Measurements from ENCODE around the gene E2F6.
"Not testable (repeated sequence)": the region's sequence is repeated elsewhere in the genome, so short reads cannot be mapped to it uniquely, and the experiment has no call there.

Gene E2F6

GRCh38 chr2:11411768-11412448 lies 54.1 kb downstream of the E2F6 start:
- no peak for DNase-seq

- no peak for DNase-seq
Observed at GRCh38 chr2:11411244-11411643, 54.7 kb downstream of the E2F6 start.

DNA sequence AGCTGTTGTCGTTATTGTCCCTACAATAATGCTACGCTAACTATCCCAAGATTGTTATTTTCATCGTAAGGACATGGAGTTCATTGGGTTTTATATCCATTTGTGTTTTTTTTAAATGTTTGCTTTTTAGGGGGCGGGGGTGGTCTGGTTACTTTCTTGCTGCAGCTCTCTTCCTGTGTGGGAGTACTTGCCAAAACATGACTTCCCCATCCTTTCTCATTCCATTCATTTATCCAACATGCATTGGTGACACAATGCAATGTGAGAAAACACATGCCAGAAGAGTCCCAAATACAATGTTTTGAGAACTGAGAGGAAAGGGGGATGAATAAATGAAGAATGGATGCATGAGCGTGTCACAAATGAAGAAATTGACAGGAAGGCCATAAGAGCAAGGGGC lies 55.9 kb downstream of the E2F6 start:
- no peak for DNase-seq

- DNase-seq = no peak
Observed at GRCh38 chr2:11409572-11409959, 56.4 kb downstream of the E2F6 start.

DNA sequence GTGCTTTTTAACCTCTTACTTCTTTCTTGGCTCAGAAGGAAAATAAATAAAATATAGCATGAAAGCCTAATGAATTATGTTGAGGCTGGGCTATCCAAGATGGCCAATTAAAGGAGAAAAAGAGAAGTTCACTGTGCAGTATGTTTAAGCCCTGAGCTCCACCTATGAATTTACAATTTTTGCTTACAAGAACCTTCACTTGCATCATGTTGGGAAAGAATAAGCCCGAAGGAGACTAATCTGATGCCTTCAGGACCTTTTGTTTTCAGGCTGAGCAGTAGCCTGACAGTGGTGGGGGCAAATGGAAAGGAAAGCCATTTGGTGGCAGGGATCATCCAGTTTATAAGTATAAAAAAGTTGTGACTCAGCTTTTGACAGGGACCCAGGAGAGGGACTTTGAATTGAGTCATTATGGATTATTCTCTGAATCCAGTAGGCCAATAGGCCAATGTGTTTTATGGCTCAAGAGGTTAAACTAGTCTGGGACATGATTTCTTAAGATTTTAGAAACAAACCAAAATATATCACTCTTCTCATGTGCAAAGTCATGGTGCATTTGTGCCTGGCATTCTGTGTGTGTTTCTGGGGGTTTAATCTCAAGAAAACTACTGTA lies 56.9 kb downstream of the E2F6 start:
- DNase-seq = no peak

DNA sequence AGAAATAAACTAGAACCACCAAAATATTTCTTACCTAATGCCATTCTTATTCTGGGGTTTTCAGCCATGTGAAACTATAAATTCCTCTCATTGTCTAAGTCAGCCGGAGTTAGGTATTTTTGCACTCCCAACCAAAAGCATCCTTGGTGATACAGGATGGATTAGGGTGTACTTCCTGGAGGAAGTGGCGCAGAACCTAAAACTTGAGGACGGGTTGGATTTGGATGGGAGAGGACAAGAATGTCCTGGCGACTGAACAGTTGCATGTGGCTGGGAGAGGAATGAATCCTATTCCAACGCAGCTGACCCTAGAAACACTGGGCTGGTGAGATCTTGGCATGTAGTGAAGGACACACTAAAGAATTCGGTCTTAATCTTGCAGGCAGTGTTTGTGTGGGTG lies 58.5 kb downstream of the E2F6 start:
- DNase-seq = no peak

GRCh38 chr2:11406958-11407381 lies 59.0 kb downstream of the E2F6 start:
- DNase-seq = no peak

DNA sequence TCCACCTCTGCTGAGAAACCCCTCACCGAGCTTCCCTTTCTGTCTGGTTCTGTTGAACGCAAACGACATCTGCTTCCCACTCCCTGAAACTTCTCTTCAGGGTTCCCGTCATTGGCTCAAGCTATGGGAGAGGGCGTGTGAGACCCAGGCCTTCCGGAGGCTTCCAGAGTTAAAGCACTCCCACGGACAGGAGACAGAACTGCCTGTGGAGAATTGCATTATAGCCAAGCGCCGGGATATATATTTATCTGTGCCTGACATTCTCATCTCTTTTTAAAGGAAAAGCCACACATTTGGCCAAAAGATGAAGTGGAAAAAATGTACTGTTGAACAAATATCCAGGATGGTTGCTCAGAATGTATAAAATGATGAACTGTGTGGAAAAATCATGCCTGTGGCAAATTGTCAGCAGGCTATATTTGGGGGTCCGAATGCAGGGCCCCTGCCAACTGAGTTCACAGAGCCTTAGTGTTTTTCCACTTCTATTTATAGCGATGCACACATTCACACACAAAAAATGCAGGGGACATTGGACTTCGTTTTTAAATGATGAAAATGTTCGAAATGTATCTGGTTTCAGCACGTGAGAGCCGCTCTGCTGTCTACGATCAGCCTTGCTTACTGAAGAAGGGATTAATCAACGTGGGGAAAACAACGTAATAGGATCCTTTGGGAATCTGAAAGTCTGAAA lies 59.5 kb downstream of the E2F6 start:
- DNase-seq = no peak

DNA sequence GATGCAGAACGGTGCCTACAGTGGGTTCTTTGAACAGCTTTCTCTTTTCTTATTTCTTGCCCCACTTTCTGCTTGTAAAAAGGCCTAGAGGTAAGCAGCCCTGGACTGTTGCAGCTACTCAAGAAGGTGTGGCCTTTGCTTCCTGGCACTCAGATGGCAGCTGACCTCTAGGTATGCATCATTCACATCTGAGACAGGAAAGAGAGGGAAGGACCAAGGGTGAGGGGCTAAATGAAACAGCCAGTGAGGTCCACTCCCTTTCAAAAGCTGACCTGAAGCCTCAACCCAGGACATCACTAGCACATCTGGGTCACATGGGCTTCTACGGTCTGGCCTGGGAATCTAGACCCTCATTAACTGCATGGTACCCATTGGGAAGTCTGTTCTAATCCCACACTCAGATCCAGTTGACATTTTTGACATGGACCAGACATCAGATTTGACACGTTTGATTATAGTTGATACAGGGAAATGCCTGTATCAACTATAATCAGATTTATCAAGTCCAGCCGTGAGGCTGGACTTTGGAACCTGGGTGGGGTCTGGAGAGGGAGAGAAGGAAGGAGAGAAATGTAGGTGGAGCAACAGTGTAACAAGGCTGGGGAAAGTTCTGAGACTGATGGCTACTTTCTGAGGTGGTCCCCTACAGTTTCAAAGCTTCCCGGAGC lies 60.2 kb downstream of the E2F6 start:
- no peak for DNase-seq

DNA sequence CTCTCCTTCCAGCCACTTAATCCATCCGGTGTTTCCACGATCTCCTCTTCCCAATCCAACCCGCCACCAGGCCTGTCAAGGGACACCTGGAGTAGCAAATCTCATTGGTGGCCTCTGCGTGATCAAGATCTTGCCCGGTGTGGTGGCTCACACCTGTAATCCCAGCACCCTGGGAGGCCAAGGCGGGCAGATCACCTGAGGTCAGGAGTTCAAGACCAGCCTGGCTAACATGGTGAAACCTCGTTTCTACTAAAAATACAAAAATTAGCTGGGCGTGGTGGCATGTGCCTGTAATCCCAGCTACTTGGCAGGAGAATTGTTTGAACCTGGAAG lies 60.9 kb downstream of the E2F6 start:
- DNase-seq = not testable (repeated sequence)

- no peak for DNase-seq
Observed at GRCh38 chr2:11404376-11405073, 61.4 kb downstream of the E2F6 start.

DNA sequence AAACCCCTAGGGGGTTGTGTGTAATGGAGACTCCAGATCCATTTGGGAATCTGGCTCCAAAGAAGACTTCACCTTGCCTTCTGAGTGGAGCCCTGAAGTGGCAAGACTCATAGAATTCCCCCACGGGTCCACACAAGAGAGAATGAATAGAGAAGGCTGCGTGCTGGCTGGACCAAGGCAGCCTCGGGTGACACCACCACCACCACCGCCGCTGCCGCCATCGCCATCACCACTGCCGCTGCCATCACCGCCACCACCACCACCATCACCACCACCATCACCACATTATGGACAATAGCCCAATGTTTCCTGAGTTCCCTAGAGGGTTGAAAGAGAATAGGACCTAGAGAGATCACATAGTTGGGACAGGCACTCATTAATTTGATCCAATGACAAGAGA lies 63.5 kb downstream of the E2F6 start:
- no peak for DNase-seq

DNA sequence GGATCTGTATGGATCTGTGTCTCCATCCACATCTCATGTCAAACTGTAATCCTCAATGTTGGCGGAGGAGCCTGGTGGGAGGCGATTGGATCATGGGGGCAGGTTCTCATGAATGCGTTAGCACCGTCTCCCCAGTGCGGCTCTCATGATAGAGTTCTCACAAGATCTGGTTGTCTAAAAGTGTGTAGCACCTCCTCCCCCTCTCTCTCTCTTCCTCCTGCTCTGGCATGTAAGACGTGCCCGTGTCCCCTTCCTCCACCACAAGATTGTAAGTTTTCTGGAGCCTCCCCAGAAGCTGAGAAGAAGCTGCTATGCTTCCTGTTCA lies 66.6 kb downstream of the E2F6 start:
- DNase-seq = no peak

DNA sequence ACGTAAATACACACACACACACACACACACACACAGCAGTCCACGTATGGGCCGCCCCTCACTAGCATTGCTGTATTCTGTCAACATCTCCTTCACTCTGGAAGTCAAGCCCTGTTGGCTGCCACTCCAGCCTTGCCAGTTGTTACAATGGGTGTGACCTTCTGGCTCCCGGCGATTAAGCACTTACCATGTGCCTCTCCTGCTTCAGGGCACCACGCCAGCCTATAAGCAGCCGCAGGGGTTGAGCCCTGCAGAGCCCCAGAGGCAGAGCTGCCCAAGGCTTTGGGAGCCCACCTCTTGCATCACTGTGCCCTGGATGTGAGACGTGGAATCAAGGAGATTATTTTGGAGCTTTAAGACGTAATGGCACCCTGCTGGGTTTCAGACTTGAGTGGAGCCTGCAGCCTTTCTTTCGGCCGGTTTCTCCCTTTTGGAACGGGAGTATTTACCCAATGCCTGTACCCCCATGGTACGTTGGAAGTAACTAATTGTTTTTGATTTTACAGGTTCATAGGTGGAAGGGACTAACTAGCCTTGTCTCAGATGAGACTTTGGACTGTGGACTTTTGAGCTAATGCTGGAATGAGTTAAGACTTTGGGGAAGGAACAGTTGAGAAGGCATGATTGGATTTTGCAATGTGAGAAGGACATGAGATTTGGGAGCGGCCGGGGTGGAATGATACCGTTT lies 67.1 kb downstream of the E2F6 start:
- no peak for DNase-seq

- DNase-seq = no peak
Observed at GRCh38 chr2:11397513-11397912, 68.4 kb downstream of the E2F6 start.

DNA sequence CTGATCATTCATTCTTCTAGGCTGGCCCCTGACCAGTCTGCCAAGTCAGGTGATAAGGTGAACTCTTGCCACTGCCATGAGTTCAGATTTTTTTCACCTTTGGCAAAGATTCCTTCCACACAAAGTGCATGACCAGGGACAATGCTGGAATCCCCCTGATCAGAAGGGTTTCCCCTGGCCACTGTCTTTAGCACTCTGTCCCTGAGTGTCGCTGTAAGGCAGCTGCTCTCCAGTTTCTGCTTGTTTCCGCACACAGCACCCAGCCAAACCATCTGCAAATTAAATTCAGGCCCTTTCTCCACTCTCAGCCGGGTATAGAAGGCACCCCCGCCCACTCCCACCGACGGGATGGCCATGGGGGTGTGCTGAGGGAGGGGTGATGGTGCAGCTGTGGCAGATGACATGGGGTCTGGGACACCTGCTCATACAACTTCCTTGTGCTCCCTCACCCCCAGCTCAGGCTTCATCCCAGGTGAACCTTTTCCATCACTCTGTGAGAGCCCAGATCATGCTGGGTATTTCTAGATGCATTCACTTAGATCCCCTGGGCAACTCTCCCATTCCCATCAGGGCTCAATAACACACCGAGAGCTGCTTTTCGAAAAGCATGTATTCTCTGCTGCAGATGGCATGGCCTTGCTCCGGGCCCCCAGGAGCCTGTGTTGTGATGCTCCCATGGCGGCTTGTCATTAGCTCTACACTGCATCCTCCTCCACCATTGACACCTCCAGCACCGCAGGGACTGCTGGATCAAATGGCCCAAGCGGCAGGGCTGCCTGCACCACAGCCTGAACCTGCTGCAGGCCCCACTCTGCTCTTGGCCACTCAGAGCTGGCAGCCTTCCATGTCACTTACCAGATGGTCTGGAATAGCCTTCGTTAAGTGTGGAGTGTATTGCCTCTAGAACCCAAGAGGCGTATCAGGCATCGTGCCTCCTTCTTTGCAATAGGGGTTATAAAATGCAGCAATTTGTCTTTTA lies 69.2 kb downstream of the E2F6 start:
- no peak for DNase-seq

DNA sequence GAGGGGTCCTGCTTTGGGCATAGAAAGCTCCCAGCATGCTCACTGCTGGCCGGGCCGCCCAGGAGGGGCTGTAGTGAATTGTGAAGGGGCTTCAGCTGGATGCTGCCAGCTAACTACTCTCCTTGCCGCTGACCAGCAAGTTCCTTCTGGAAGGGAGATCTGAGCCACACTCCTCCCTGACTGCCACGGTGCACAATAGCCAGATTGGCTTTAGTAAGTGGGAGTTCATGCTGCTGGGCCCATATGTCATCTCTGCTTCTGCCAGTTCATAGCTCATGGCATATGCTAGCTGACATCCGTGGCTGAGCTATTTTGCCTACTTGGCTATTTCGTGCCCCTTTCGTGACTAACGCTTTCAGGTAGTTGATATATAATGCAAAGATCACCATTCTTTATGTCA lies 69.9 kb downstream of the E2F6 start:
- DNase-seq = no peak

DNA sequence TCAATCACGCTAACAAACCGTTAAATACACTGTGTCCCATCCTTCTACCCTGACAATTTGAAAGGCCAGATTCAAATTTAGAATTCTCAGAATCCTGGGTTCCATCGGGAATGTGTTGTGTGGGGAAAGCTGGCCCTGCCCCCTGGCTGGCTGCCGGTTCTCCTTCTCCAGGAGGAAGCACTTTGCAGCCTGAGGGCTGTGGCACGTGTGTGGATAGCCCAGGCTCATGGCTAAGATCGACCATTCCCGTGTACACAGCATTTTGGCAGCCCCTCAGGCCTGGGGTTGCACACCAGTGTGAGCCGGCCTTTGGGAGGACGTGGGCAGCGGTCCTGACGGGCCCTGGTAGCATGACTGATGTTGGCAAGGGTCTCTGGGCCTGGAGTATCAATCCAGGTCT lies 70.6 kb downstream of the E2F6 start:
- DNase-seq = no peak
